NCI-H146 treated with DMSO at 0.1 percent for 48 hours (cell line): Measurements from ENCODE around the gene SDC3.

ENCODE experiments used
- DNase-seq: peaks from one replicate; lab custom pipeline; 2025; ENCODE audit not compliant: unreplicated experiment; lab: John Stamatoyannopoulos, UW

Gene SDC3

GRCh38 chr1:30891227-30891552 lies 17.4 kb downstream of the SDC3 start:
- no peak for DNase-seq

- no peak for DNase-seq
Observed at GRCh38 chr1:30890502-30891226, 17.9 kb downstream of the SDC3 start.

- no peak for DNase-seq
Observed at GRCh38 chr1:30889511-30889910, 19.0 kb downstream of the SDC3 start.

- DNase-seq: no peak
Observed at GRCh38 chr1:30888975-30889374, 19.6 kb downstream of the SDC3 start.

- DNase-seq: no peak
Observed at GRCh38 chr1:30888391-30888790, 20.2 kb downstream of the SDC3 start.

- no peak for DNase-seq
Observed at GRCh38 chr1:30887485-30888315, 20.9 kb downstream of the SDC3 start.

GRCh38 chr1:30886710-30887428 lies 21.7 kb downstream of the SDC3 start:
- no peak for DNase-seq

- DNase-seq: no peak
Observed at GRCh38 chr1:30885570-30886522, 22.7 kb downstream of the SDC3 start.

GRCh38 chr1:30884723-30885122 lies 23.8 kb downstream of the SDC3 start:
- DNase-seq: no peak

GRCh38 chr1:30883389-30884172 lies 25.0 kb downstream of the SDC3 start:
- DNase-seq: no peak

GRCh38 chr1:30882678-30883388 lies 25.7 kb downstream of the SDC3 start:
- DNase-seq: no peak

GRCh38 chr1:30881319-30882181 lies 27.0 kb downstream of the SDC3 start:
- no peak for DNase-seq

- DNase-seq: no peak
Observed at GRCh38 chr1:30880678-30881318, 27.8 kb downstream of the SDC3 start.

GRCh38 chr1:30879940-30880677 lies 28.4 kb downstream of the SDC3 start:
- peak; percentile 81 for DNase-seq

GRCh38 chr1:30879126-30879786 lies 29.3 kb downstream of the SDC3 start:
- DNase-seq: peak; percentile 5

GRCh38 chr1:30878559-30878958 lies 30.0 kb downstream of the SDC3 start:
- DNase-seq: no peak

- DNase-seq: no peak
Observed at GRCh38 chr1:30878016-30878415, 30.5 kb downstream of the SDC3 start.
